ENCODE data around the gene PAX2.
"Not testable (repeated sequence)": the region's sequence is repeated elsewhere in the genome, so short reads cannot be mapped to it uniquely, and the experiment has no call there.

PAX2 gene

DNA sequence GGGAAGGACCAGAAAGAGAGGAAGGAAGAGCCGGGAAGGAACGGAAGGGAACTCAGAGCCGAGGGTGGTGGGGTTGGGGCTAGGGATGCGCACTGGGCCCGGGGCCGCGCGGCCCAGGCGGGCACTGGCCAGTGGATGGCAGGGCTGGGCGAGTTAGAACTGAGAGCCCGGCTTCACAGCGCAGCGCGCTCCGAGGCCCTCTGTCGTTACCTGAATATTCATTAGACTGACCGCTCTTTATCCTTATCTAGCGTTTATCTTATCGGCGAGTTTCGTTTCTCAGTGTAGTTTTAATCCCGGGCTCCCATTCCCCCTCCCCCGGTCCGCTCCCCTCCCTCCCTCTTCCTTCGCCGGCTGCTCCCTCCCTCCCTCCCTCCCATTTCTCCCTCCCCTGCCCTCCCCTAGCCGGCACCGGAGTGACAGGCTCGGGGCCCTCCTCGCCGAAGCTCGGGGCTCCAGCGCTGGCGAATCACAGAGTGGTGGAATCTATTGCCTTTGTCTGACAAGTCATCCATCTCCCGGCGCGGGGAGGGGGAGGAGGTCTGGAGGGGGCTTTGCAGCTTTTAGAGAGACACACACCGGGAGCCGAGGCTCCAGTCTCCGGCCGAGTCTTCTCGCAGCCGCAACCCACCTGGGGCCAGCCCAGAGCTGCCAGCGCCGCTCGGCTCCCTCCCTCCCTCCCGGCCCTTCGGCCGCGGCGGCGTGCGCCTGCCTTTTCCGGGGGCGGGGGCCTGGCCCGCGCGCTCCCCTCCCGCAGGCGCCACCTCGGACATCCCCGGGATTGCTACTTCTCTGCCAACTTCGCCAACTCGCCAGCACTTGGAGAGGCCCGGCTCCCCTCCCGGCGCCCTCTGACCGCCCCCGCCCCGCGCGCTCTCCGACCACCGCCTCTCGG lies at the start of gene PAX2:
Gene PAX2 (plus strand): TSS at position 596 of the 895 bp plus-strand sequence. CDS start 679 bp downstream, outside the sequence.
- DNase-seq (ENCODE audit: low spot score) (peak; percentile 81), FAIRE-seq (no peak)

DNA sequence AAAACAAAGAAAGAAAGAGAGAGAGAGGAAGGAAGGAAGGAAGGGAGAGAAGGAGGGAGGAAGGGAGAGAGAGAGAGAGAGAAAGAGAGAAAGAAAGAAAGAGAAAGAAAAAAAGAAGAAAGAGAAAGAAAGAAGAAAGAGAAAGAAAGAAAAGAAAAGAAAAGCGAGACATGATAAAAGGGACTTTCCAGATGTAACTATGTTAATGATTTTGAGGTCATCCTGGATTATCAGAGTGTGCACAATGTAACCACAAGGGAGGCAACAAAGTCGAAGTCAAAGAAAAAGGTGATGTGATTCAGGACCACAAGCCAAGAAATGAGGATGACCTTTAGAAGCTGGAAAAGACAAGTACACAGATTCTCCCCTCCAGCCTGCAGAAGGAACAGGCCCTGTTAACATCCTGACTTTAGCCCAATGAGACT lies 48.9 kb upstream of the PAX2 start:
- peak; percentile 48 for FAIRE-seq
- peak; percentile 37 for DNase-seq (ENCODE audit: low spot score)

DNA sequence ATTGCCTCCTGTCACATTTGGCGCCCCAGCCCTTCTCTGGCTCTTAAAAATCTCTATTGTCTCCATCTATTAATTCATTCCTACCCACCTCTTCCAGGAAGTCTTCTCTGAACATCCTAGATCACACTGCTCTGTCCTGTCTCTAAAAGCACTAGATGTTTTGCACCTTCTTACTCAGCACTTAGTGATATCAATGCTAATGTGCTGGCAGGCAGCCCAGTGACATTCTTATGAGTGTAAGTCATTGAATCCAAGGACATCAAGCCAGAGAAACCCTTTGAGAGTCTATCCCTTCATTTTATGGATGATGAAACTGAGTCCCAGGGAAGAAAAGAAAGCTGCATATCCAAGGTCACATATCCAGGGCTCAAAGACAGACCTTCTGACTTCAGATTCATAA lies 48.3 kb upstream of the PAX2 start:
- DNase-seq (ENCODE audit: low spot score) (peak; percentile 83), FAIRE-seq (peak; percentile 94)

DNA sequence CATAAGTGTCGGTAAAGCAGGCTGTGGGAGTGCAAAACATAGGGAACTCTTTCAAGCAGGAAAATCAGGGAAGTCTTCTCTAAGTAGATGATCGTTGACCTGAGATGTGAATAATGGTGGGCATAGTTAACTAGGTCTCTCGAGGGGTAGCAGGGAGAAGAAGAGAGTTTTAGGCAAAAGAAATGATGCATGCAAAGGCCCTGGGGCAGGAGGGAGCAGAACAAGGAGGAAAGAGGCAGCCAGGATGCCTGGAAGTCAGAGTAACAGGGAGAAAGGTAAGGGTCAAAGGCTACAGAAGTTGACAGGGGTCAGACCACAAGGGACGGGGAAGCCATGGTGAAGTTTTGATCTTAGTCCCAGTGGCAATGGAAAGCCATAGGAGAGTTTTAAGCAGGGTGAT lies 47.8 kb upstream of the PAX2 start:
- FAIRE-seq (no peak), DNase-seq (ENCODE audit: low spot score) (no peak)

DNA sequence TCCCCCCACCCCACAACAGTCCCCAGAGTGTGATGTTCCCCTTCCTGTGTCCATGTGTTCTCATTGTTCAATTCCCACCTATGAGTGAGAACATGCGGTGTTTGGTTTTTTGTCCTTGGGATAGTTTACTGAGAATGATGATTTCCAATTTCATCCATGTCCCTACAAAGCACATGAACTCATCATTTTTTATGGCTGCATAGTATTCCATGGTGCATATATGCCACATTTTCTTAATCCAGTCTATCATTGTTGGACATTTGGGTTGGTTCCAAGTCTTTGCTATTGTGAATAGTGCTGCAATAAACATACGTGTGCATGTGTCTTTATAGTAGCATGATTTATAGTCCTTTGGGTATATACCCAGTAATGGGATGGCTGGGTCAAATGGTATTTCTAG lies 43.7 kb upstream of the PAX2 start:
- not testable (repeated sequence) for DNase-seq (ENCODE audit: low spot score); FAIRE-seq

DNA sequence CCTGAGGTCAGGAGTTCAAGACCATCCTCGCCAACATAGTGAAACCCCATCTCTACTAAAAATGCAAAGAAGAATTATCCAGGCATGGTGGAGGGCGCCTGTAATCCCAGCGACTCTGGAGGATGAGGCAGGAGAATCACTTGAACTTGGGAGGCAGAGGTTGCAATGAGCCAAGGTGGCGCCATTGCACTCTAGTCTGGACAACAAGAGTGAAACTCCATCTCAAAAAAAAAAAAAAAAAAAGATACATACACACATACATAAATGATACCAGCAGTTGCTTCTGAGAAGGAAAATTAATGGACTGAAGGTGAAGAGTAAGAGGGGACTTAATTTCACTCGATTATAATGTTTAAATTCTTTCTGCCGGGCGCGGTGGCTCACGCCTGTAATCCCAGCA lies 40.2 kb upstream of the PAX2 start:
- DNase-seq (ENCODE audit: low spot score): no peak
- no peak for FAIRE-seq

DNA sequence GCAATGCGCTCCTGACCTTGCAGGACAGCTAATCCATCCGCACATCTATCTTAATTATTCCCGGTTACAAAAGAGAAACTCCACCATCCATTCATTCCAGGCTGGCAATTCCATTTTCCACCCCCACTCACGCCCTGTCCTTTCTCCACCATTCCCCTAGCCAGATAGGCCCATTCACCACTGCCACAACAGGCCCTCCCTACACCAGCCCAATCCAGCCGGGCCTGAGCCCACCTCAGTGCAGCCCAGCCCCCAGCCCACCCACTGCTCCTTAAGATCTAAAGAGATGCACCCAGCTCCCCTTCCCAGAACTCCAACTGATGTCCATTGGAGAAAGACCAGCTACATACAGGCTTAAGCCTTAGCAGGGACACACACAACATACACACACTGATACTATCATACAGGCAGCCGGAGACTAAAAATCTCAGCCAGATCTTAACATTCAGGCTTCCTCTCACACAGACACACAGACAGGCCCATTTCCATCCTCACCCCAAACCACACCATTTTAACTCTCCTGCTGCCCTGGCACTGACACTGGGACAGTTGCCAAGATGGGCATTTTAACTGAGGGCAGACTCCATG lies 38.0 kb upstream of the PAX2 start:
- FAIRE-seq (no peak), DNase-seq (ENCODE audit: low spot score) (no peak)

DNA sequence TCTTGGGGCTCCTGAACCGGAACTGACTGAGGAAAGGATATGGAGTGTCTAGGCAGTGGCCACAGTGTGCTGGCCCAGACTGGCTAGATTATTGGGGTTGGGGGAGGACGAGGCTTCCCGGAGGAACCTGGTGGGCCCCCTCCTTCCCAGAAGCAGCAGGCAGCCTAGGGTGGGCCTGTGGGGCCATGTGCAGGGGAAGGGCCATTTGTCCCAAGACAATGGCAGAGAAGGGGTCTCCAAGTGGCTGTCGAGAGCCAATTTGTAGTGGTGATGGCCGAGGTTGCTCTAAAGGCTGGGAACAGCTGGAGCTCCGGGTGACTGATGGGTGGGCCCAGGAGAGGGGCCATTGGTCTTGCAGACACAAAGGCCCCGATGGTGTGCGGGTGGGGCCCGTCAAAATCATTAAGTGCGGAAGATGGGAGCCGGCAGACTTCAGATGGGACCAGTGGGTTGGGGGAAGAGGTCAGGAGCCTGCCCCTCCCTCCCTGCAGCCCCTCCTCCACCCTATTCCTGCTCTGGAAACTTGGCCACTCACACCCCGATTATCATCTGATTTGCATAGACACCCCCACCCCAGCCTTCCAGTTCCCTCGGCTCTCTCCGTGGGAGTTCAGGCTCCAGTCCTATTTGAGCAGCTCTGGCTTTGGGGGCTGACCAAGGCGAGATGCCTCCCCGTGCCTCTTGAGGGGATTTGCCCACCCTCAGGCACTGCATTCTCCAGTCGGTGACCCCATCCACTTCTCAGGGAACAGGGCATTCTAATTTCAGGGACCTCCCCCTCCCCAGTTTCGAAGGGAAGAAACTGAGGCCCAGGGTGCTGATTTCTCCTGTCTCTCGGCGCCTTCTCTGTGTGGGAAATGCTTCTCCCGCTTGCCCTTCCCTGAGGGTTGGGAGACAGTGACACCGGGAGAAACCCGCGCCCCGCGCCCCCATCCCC lies 36.0 kb upstream of the PAX2 start:
- no peak for DNase-seq (ENCODE audit: low spot score)
- no peak for FAIRE-seq

DNA sequence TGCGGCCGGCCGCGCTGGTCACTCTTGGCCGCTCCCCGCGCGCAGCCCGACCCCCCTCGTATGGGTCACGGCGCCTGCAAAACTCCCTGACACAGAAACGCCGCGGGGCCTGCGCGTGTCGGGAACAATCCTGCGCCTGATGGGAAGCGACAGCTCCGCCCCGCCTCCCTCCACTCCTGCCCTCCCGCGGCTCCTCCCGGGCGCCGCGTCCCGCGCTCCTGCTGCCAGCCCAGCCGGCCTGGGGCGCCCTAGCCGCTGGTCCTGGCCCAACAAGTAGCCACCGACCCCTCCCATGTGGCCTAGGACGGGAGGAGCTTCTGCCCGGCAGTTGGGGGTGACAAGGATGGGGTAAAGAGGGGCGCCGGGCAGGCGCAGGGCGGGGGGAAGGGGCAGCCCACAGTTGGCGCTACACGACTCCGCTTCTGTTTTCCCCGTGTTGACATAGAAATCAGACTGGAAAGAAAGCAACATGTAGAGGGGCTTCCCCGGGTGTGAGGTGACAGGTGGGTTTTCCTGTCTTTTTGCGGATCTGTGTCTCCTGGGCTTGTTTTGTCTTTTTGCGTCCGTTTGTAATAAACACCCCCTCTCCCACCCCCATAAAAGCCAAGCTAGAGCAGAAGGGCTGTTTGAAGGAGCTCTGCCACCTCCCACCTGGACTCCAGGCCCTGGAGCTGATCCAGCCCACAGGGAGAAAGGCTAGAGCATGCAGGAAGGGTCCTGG lies 35.1 kb upstream of the PAX2 start:
- FAIRE-seq (no peak), DNase-seq (ENCODE audit: low spot score) (peak; percentile 66)

DNA sequence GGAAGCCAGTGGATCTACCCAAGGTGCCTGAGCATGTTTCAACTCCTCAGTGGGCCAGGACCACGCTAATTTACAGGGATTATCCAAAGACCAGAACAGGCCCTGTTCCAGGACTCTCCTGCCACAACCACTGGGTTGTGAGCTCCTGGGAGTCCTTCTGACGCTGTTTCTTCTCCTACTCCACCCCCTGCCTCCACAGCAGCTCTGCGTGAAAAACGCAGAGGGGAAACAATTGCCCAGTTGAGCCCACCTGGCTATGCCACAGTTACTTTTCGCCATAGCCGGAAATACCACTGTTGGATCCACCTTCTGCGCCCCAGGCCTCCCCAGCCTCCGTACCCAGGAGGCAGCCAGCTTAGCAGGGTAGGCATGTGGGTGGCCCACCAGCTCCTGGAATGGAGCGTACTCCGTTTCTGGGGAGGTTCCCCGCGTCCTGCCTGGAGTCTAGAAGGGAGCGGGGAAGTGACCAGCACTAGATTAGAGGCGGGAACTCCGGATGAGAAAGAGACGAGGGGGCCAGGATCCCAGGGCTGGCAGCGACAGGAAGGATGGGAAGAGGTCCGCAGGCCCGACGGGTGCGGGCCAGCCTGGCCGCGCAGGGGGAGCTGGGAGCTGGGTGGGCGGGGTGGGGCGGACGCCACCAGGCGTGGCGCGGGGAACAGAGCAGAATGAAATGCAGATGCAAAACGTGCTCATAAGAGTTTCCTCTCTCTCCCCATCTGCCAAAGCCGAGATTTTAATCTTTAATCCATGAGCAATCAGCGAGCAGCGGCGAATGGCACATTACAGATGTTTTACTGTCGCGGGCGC lies 32.1 kb upstream of the PAX2 start:
- DNase-seq (ENCODE audit: low spot score) (no peak), FAIRE-seq (no peak)

DNA sequence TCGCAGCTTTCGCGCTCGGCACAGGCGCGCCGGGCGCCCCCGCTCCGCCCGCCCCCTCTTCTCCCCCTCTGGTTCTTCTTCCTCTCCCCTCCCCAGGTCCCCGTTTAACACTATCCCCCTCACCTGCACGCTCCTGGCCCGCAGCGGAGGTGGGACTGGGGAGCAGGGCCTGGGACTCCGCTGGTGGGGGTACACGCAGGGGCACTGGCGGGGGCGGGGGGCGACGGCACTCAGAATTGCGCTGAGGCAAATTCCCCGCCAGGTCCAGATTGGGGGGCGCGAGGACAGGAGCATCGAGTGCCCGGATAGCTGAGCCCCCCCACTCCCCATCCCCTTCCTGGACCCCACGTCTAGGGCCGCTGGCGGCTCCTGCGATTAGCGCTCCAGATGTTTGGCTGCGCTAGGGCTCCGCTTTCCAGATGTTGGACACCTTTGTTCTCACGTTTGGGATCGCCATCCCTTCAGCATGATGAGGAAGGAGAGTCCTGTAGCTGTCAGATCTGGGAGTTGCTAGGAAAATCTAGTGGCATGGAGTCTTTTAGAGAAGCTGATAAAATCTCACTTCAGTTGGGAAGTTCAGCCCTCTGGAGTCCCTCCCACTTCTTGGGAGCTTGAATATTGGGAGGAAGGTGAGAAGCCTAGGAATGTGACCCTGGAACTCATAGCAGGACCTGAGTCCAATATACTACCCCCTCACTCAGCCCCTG lies 31.4 kb upstream of the PAX2 start:
- DNase-seq (ENCODE audit: low spot score) (no peak), FAIRE-seq (no peak)

DNA sequence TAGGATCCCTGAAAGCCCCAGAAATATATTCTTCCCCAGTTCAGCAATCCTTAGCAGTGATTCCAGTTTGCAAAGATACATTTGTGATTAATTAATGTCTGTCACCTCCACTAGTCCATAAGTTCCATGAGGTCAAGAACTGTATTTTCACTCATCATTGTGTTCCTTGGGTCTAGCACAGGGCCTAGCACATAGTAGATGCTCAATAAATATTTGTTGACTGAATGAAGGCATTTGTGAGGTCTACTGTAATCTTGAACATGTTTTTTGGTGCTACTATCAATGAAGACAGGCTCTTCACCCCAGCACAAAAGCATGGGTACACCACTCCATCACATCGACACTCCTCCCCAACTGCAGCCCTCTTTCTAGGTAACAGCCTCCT lies 30.8 kb upstream of the PAX2 start:
- DNase-seq (ENCODE audit: low spot score) (no peak), FAIRE-seq (no peak)

DNA sequence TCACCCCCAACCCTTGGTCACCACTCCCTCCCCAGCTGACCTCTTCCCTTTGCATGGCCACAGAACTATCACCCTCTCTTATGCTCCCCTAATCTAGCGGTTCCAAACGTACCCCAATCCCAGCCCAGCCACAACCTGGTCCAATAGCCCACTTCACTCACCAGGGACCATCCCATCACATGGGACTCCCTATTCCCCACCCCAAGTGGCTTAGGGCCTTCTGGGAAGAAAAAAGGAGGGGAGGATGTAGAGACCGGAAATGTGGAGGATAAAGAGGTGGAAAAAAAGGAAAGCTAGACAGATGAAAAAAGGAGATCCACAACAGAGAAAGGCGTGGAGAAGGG lies 30.3 kb upstream of the PAX2 start:
- DNase-seq (ENCODE audit: low spot score): no peak
- no peak for FAIRE-seq

DNA sequence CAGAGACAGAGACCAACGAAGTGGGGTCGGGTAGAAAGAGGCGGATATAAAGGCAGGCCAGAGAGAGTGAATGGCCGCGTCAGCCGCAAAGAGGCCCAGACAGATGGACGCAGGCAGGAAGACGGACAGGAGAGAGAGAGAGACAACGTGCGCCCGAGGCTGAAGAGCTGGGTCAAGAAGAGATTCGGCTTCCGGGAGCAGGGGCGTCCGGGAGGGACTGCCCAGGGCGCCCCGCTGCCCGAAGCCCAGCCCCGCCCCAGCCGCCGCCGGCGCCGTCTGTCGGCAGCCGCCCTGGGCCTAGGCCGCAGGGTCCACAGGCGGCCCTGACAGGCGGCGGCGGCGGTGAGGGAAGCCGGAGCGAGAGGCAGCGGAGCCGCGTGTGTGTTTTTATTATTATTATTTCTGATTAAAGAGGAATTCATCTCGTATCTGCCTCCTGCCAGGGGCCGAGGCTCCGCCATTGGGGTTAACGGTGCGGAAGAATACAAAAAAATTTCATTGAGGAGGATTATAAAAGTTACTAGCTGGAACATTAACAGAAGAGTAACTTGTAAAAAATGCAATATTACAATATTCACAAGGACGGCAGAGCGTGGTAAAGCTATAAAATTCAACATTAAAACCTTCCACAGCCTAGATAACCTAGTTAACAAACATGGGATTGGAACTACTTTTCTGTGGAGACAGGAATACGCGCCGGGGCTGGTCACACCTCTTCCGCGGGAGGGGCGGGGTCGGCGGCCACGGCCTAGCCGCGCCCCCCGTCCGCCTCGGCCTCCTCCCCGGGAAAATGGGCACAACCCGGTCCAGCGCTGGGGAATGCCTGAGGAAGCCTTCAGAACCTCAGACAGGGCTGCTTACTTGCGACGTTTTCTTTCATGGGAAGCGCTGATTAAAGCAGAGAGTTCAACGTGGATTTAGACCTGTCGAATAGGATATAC lies 29.7 kb upstream of the PAX2 start:
- no peak for FAIRE-seq
- DNase-seq (ENCODE audit: low spot score): no peak

DNA sequence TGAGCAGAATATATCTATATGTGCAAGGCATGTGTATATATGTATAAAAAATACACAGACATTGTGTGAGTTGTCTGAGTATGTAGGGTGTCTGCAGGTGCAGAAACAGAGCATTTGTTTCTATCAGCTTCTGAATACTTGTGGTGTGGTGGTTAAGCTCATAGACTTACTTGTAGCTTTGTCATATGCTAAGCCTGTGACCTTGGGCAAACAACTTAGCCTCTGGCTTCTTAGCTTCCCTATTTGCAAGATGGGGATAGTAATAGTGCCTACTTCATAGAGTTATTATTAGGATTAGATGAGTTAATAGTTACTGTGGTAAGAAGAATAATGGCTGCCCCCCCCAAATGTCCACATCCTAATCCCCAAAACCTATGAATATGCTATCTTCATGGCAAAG lies 28.2 kb upstream of the PAX2 start:
- DNase-seq (ENCODE audit: low spot score) (no peak), FAIRE-seq (no peak)

DNA sequence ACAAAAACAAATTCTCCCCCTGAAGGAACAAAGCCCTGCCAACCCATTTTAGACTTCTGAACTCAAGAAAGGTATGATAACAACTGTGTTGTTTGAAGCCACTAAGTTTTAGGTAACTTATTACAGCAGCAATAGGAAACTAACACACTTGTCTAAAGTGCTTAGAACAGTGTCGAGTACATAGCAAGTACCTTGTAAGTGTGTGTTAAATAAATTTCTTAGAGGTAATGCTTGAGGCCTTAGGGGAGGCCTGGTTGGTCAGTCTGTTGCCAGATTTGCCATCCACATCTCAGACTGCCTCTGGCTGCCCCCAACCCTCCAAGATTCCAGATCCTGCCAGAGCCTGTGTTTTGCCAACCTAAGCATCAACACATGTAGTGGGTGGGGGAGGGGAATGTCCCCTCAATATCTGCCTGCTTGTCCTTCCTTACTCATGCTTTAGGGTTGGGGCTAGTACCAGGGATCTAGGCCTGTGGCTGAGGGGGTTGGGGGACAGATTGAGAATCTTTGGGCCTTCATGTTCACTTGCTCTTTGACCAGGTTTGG lies 27.1 kb upstream of the PAX2 start:
- DNase-seq (ENCODE audit: low spot score): no peak
- no peak for FAIRE-seq

DNA sequence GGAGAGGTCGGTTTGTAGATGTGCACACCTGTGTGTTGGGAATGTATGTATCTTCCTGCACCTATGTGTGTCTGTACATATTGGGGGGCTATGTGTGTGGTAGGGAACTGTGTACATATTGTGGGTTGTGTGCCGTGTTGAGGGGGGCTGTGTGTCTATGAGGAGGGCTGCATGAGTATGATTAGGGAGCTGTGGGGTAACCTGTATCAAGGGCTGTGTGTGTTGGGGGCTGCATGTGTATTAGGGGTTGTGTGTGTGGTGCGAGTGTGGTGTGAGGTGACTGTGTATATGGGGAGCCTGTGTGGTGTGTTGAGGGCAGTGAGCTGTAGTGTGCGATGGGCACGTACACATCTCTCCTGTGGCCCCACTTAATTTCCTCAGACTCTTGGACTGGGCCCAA lies 22.2 kb upstream of the PAX2 start:
- DNase-seq (ENCODE audit: low spot score): no peak
- peak; percentile 35 for FAIRE-seq

DNA sequence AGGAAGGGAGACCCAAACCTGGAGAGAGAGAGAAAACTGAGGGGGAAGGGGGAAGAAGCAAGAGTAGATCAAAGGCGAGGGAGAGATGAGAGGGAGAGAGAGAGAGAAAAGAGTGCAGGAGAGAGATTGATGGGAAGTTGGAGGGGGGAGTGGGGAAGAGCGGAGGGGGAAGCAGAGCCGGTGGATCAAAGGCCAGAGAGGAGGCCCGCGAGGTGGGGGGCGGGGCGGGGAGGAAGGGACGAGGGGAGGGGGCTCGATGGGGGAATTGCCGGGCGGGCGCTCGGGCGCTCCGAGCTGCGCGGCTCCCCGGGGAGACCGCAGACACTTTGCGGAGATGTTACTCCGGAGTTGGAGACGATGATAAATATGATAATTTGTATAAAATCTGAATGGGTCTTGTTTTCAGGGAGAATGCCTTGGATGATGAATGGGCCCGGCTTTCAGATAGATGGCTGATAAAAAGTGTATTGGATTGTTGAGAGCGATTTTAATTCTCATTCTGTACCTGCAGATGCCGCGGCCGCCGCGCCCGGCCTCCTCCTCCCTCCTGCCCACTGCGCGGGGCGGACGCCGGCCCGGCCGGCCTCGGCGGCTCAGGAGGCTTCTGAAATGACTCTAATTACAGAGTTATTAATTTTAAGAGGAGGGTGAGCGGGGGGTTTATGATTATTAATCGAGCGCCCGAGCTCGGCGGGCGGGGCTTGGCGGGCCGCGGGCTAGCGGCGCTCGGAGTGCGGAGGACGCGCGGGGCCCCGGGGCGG lies 21.4 kb upstream of the PAX2 start:
- DNase-seq (ENCODE audit: low spot score) (no peak), FAIRE-seq (no peak)
